RWPE2 (cell line): ENCODE data around the gene HINT3.
"Not testable (repeated sequence)": the region's sequence is repeated elsewhere in the genome, so short reads cannot be mapped to it uniquely, and the experiment has no call there.

Experiments
- ATAC-seq: fragments of 200-7000 bp; cut with Tn5 transposase; 3 replicates; pipeline ENCODE4 v1.9.1; 2021; ENCODE audit warnings: low read depth
- DNase-seq: peaks from one replicate; pipeline ENCODE4 v3.0.0-alpha.2; 2020; ENCODE audit warnings: low spot score
- H3K27ac ChIP-seq: fragments of 450-650 bp; 2 replicates; pipeline ENCODE4 v1.5.1; 2017; ENCODE audit warnings: mild to moderate bottlenecking; ENCODE audit not compliant: poor library complexity, severe bottlenecking
- H3K27me3 ChIP-seq: fragments of 250-450 bp; sonication (Bioruptor Pico); 2 replicates; pipeline ENCODE4 v1.5.1; 2021; ENCODE audit warnings: mild to moderate bottlenecking, moderate library complexity; ENCODE audit not compliant: insufficient read depth, poor library complexity, severe bottlenecking
- H3K36me3 ChIP-seq: fragments of 250-450 bp; sonication (Bioruptor Pico); 2 replicates; pipeline ENCODE4 v1.5.1; 2020; ENCODE audit warnings: low read depth, mild to moderate bottlenecking, moderate library complexity
- H3K4me1 ChIP-seq: fragments of 250-450 bp; sonication (Bioruptor Pico); 2 replicates; pipeline ENCODE4 v1.5.1; 2021; ENCODE audit warnings: mild to moderate bottlenecking, moderate library complexity; ENCODE audit not compliant: insufficient read depth, poor library complexity, severe bottlenecking
- H3K4me3 ChIP-seq: fragments of 250-450 bp; sonication (Bioruptor Pico); 2 replicates; pipeline ENCODE4 v1.5.1; 2021; ENCODE audit warnings: mild to moderate bottlenecking, moderate library complexity; ENCODE audit not compliant: severe bottlenecking
- H3K9me3 ChIP-seq: fragments of 250-450 bp; sonication (Bioruptor Pico); 2 replicates; pipeline ENCODE4 v1.5.1; 2021; ENCODE audit warnings: mild to moderate bottlenecking, moderate library complexity; ENCODE audit not compliant: severe bottlenecking
- CTCF ChIP-seq: fragments of 450-650 bp; IDR thresholded peaks from one replicate; pipeline ENCODE4 v1.5.1; 2017; ENCODE audit warnings: mild to moderate bottlenecking, moderate library complexity; ENCODE audit not compliant: poor library complexity, severe bottlenecking

Gene HINT3

GRCh38 chr6:125927761-125928160 is 28.8 kb upstream of the HINT3 start:
- TF ChIP-seq CTCF, result no peak
- Histone ChIP-seq H3K4me1 (peaks cover 18% of the 10 kb centered on the region), H3K27ac (no peak overlapping the region), H3K9me3 (no peaks in the 10 kb centered on the region), H3K36me3 (peaks cover 75% of the 10 kb centered on the region), H3K27me3 (no peaks in the 10 kb centered on the region), H3K4me3 (no peak overlapping the region)
- ATAC-seq (no peak), DNase-seq (no peak)

- Histone ChIP-seq H3K27ac (no peak overlapping the region), H3K9me3 (no peaks in the 10 kb centered on the region), H3K36me3 (peaks cover 44% of the 10 kb centered on the region), H3K27me3 (no peaks in the 10 kb centered on the region), H3K4me3 (no peak overlapping the region), H3K4me1 (no peaks in the 10 kb centered on the region)
- TF ChIP-seq CTCF, result no peak
- ATAC-seq, result peak; percentile 16; the same call in 1 of the 3 replicates
- DNase-seq, result no peak
These were observed 25.7 kb upstream of the HINT3 start for GRCh38 chr6:125930765-125931418.

- TF ChIP-seq CTCF, result no peak
- ATAC-seq (no peak), DNase-seq (no peak)
- H3K4me3 ChIP-seq, result no peak overlapping the region
- no peak overlapping the region for H3K27ac ChIP-seq
- no peaks in the 10 kb centered on the region for H3K27me3 ChIP-seq
- H3K4me1 ChIP-seq, result no peaks in the 10 kb centered on the region
- H3K36me3 ChIP-seq, result peaks cover 36% of the 10 kb centered on the region
- H3K9me3 ChIP-seq, result no peaks in the 10 kb centered on the region
These were observed 24.7 kb upstream of the HINT3 start for GRCh38 chr6:125931733-125932450.

DNA sequence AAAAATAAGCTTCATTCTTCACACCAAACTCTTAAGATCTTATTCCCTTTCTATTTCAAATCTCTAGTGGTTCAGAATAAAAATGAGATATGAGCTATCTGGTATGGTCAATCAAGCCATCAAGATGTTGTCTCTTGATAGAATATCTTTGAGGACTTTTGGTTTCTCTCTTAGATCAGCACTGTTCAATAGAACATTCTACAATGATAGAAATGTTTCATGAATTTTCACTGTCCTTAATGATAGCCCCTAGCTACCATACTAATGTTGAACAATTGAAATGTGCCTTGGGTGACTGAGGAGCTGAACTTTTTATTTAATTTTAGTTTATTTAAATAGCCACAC is 24.1 kb upstream of the HINT3 start:
- no peaks in the 10 kb centered on the region for H3K4me1 ChIP-seq
- no peak for DNase-seq

DNA sequence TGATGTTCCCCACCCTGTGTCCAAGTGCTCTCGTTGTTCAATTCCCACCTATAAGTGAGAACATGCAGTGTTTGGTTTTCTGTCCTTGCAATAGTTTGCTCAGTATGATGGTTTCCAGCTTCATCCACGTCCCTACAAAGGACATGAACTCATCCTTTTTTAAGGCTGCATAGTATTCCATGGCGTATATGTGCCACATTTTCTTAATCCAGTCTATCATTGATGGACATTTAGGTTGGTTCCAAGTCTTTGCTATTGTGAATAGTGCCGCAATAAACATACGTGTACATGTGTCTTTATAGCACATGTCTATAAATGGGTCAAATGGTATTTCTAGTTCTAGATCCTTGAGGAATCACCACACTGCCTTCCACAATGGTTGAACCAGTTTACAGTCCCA is 21.1 kb upstream of the HINT3 start:
- not testable (repeated sequence) for H3K36me3 ChIP-seq, H3K27ac ChIP-seq, DNase-seq, ATAC-seq, H3K4me1 ChIP-seq, H3K4me3 ChIP-seq, H3K9me3 ChIP-seq, H3K27me3 ChIP-seq

More for the DNA sequence above, 24.1 kb upstream of the HINT3 start:
- Histone ChIP-seq H3K27me3 (no peaks in the 10 kb centered on the region), H3K27ac (no peak overlapping the region), H3K9me3 (no peaks in the 10 kb centered on the region), H3K36me3 (peaks cover 31% of the 10 kb centered on the region), H3K4me3 (no peak overlapping the region)
- no peak for ATAC-seq
- TF ChIP-seq CTCF, result no peak
